Mesendoderm (in vitro differentiated cells): Measurements from ENCODE around the gene ITPRID1.

ENCODE experiments used
- DNase-seq: peaks from one replicate; pipeline ENCODE4 v3.0.0; 2013
- H2AK5ac ChIP-seq: 2 replicates; pipeline ENCODE4 v1.6.1; 2013; ENCODE audit warnings: low read length, inconsistent platforms
- H2BK120ac ChIP-seq: 2 replicates; pipeline ENCODE4 v1.6.1; 2013; ENCODE audit warnings: low read depth, mild to moderate bottlenecking, low read length, moderate library complexity, mixed read lengths
- H2BK15ac ChIP-seq: replicated peaks from 2 replicates; pipeline ENCODE4 v1.6.1; 2013; ENCODE audit warnings: low read depth, mild to moderate bottlenecking, moderate library complexity
- H2BK5ac ChIP-seq: 2 replicates; pipeline ENCODE4 v1.6.1; 2013; ENCODE audit warnings: low read length, inconsistent platforms
- H3K18ac ChIP-seq: 2 replicates; pipeline ENCODE4 v1.6.1; 2013; ENCODE audit warnings: mild to moderate bottlenecking, low read length, mixed read lengths
- H3K23ac ChIP-seq: one replicate; pipeline ENCODE4 v1.6.1; 2013; ENCODE audit warnings: low read length
- H3K27ac ChIP-seq: 2 replicates; pipeline ENCODE4 v1.5.1; 2013; ENCODE audit warnings: low read depth, mild to moderate bottlenecking, inconsistent platforms, low read length, moderate library complexity
- H3K27me3 ChIP-seq: 2 replicates; pipeline ENCODE4 v1.6.1; 2013; ENCODE audit warnings: low read length, control low read depth, mild to moderate bottlenecking, inconsistent platforms; ENCODE audit not compliant: insufficient read depth, poor library complexity
- H3K36me3 ChIP-seq: 2 replicates; pipeline ENCODE4 v1.6.1; 2013; ENCODE audit warnings: low read length, inconsistent platforms; ENCODE audit not compliant: control insufficient read depth, insufficient read depth
- H3K4ac ChIP-seq: one replicate; pipeline ENCODE4 v1.6.1; 2013; ENCODE audit warnings: low read depth, mild to moderate bottlenecking, low read length, moderate library complexity
- H3K4me1 ChIP-seq: 2 replicates; pipeline ENCODE4 v1.6.1; 2013; ENCODE audit warnings: low read depth, low read length, inconsistent platforms; ENCODE audit not compliant: control insufficient read depth
- H3K4me2 ChIP-seq: 2 replicates; pipeline ENCODE4 v1.6.1; 2013; ENCODE audit warnings: low read length
- H3K4me3 ChIP-seq: 2 replicates; pipeline ENCODE4 v1.5.1; 2013; ENCODE audit warnings: mild to moderate bottlenecking, low read length
- H3K56ac ChIP-seq: one replicate; pipeline ENCODE4 v1.6.1; 2013; ENCODE audit warnings: low read length
- H3K79me1 ChIP-seq: 2 replicates; pipeline ENCODE4 v1.6.1; 2013; ENCODE audit warnings: low read length, inconsistent platforms
- H3K79me2 ChIP-seq: 2 replicates; pipeline ENCODE4 v1.6.1; 2013; ENCODE audit warnings: mild to moderate bottlenecking, low read length; ENCODE audit not compliant: control insufficient read depth, insufficient read depth
- H3K9ac ChIP-seq: 2 replicates; pipeline ENCODE4 v1.6.1; 2013; ENCODE audit warnings: low read length, inconsistent platforms
- H4K5ac ChIP-seq: one replicate; pipeline ENCODE4 v1.6.1; 2013; ENCODE audit warnings: low read length
- H4K8ac ChIP-seq: one replicate; pipeline ENCODE4 v1.6.1; 2013; ENCODE audit warnings: low read depth, mild to moderate bottlenecking, control low read depth, low read length, moderate library complexity
- WGBS: extraction: QIAGEN DNeasy Blood & Tissue Kit; methylation state at CpG from one replicate; pipeline ENCODE4 v1.1.7; 2013; ENCODE audit warnings: low lambda C conversion rate, missing lambda C conversion rate; ENCODE audit not compliant: insufficient coverage; ENCODE audit errors: extremely low coverage; 5-methylcytosine and 5-hydroxymethylcytosine counted together

Gene ITPRID1

DNA sequence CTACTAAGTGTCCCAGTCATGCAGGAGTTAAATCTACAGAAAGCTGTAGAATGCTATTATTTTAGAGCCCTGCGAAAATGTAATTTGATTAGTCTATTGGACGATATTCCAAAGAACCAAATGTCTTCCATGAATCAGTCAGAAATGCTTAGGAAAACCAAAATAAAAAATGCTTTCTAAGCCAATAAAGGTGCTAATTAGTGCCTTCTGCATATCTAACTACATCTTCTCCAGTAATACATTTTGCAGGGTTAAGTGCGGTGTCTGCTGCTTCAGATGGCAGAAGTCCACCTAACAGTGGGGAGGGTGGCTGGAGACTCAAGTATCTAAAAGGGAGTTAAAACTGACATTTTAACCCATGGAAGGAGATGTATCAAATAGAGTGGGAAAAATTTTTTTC is 50.1 kb downstream of the ITPRID1 start:
- Histone ChIP-seq H3K36me3 (no peaks in the 10 kb centered on the region), H3K4me3 (no peak overlapping the region), H2AK5ac (no peak overlapping the region), H3K23ac (no peak overlapping the region), H3K4ac (no peak overlapping the region), H3K9ac (no peak overlapping the region), H3K79me1 (no peaks in the 10 kb centered on the region), H3K4me1 (peaks cover 2% of the 10 kb centered on the region), H2BK5ac (no peak overlapping the region), H3K79me2 (no peaks in the 10 kb centered on the region), H3K4me2 (no peak overlapping the region), H4K5ac (no peak overlapping the region), H3K56ac (no peak overlapping the region), H2BK15ac (no peak overlapping the region), H3K27me3 (no peaks in the 10 kb centered on the region), H4K8ac (no peak overlapping the region), H2BK120ac (no peak overlapping the region), H3K18ac (no peak overlapping the region), H3K27ac (no peak overlapping the region)
- no peak for DNase-seq
- no CpG with 5 or more reads among the region's 3 CpGs for WGBS

DNA sequence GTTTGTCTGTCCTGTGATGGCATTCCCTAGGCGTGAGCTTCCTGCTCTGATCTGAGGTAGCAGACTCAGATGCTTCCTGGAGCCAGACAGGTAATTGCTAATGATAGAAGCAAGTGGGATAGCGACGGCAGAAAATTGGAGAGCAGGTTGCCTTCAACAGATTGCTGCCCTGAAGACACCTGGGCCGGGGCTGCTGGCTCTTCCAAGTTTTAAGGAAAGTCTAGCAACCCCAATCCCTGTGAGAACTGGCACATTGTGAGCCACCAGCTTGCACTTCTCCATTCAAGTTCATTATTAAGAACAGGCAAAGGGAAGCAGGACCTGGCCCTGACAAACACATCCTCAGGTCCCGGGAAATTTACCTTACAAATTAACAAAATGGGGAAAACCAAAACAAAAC is 50.8 kb downstream of the ITPRID1 start:
- peak overlapping the region; percentile 65 for H3K4ac ChIP-seq
- H2BK5ac ChIP-seq: no peak overlapping the region
- no peaks in the 10 kb centered on the region for H3K79me1 ChIP-seq
- no peak overlapping the region for H3K23ac ChIP-seq
- H3K36me3 ChIP-seq: no peaks in the 10 kb centered on the region
- no peak overlapping the region for H3K9ac ChIP-seq
- no peak overlapping the region for H2BK15ac ChIP-seq
- DNase-seq: no peak
- no peak overlapping the region for H3K4me3 ChIP-seq
- no CpG with 5 or more reads among the region's 5 CpGs for WGBS
- no peak overlapping the region for H2BK120ac ChIP-seq
- no peaks in the 10 kb centered on the region for H3K79me2 ChIP-seq
- no peak overlapping the region for H3K27ac ChIP-seq
- no peak overlapping the region for H4K8ac ChIP-seq
- H3K4me2 ChIP-seq: no peak overlapping the region
- H2AK5ac ChIP-seq: no peak overlapping the region
- no peak overlapping the region for H3K18ac ChIP-seq
- no peak overlapping the region for H3K56ac ChIP-seq
- H3K4me1 ChIP-seq: peaks cover 2% of the 10 kb centered on the region
- H4K5ac ChIP-seq: no peak overlapping the region
- no peaks in the 10 kb centered on the region for H3K27me3 ChIP-seq

DNA sequence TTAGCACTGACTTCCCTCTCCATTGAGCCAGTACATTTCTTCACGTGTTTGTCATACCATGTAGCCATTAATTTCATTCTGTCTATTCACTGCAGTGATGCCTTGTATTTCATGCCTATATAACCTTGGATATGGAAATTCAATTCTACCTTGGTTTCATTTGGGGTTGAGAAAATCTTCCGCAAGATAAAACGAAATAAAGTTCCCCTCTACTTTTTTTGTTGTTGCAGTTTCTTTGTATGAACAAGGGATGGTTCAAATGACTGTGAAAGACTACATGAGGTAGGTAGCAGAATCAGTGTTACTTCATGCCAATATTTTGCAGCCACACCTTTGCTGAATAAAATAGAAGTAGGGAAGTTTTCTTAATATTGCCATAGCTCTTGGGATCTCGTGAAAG is 55.6 kb downstream of the ITPRID1 start:
- no peak overlapping the region for H3K27ac ChIP-seq
- H3K56ac ChIP-seq: no peak overlapping the region
- H2BK5ac ChIP-seq: no peak overlapping the region
- no peak overlapping the region for H2BK15ac ChIP-seq
- H3K36me3 ChIP-seq: no peaks in the 10 kb centered on the region
- no peak overlapping the region for H3K18ac ChIP-seq
- H3K4me2 ChIP-seq: no peak overlapping the region
- WGBS: no CpG with 5 or more reads among the region's 4 CpGs
- no peak overlapping the region for H4K5ac ChIP-seq
- H2BK120ac ChIP-seq: no peak overlapping the region
- H3K23ac ChIP-seq: no peak overlapping the region
- H2AK5ac ChIP-seq: no peak overlapping the region
- no peak overlapping the region for H3K4ac ChIP-seq
- no peaks in the 10 kb centered on the region for H3K79me2 ChIP-seq
- H3K79me1 ChIP-seq: no peaks in the 10 kb centered on the region
- no peak overlapping the region for H4K8ac ChIP-seq
- no peaks in the 10 kb centered on the region for H3K27me3 ChIP-seq
- no peak overlapping the region for H3K9ac ChIP-seq
- no peak overlapping the region for H3K4me3 ChIP-seq
- no peaks in the 10 kb centered on the region for H3K4me1 ChIP-seq
- DNase-seq: no peak

DNA sequence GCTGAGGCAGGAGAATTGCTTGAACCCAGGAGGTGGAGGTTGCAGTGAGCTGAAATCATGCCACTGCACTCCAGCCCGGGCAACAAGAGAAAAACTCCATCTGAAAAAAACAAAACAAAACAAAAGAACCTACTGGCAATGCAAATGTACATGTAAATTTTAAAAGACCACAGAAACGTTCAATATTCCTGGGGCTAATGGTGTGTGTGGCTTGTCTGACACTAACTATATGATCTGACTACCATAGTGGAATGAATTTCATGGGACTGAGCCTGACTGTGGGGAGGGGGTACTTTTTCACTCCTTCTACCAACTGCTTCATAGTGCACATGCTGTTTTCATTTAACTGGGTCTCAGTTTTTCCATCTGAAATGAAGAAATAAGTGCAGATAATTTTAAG is 69.6 kb downstream of the ITPRID1 start:
- Histone ChIP-seq H3K23ac (no peak overlapping the region), H3K27ac (no peak overlapping the region), H3K27me3 (no peaks in the 10 kb centered on the region), H2BK5ac (no peak overlapping the region), H3K4me3 (no peak overlapping the region), H2BK15ac (no peak overlapping the region), H3K18ac (no peak overlapping the region), H2AK5ac (no peak overlapping the region), H3K56ac (no peak overlapping the region), H3K79me1 (no peaks in the 10 kb centered on the region), H3K9ac (no peak overlapping the region), H3K4me1 (no peaks in the 10 kb centered on the region), H4K5ac (no peak overlapping the region), H2BK120ac (no peak overlapping the region), H3K36me3 (no peaks in the 10 kb centered on the region), H3K4me2 (no peak overlapping the region), H3K79me2 (no peaks in the 10 kb centered on the region), H3K4ac (no peak overlapping the region), H4K8ac (no peak overlapping the region)
- DNase-seq: no peak
- no CpG with 5 or more reads among the region's 2 CpGs for WGBS

DNA sequence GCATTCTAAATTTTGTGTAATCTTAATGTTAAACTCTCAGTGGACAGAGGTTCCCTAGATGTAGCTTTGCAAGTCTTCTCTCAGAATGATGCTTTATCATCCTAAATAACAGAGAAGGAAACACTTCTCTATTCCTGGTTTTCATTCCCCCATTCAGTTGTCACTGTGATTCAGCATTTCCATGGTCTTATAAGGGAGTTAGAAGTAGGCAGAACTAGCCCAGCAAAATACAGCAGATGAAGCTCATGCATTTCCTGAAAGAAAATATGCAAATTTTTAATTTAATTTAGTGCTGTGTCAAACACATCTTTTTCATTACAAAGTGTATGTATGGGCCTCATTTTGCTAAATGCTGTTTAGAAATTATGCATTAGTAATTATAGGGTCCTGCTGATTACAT is 70.1 kb downstream of the ITPRID1 start:
- Histone ChIP-seq H3K27ac (no peak overlapping the region), H3K56ac (no peak overlapping the region), H3K79me2 (no peaks in the 10 kb centered on the region), H3K4me2 (no peak overlapping the region), H3K4ac (no peak overlapping the region), H3K36me3 (no peaks in the 10 kb centered on the region), H3K9ac (no peak overlapping the region), H3K4me3 (no peak overlapping the region), H2BK5ac (no peak overlapping the region), H2AK5ac (no peak overlapping the region), H4K8ac (no peak overlapping the region), H3K18ac (no peak overlapping the region), H4K5ac (no peak overlapping the region), H2BK15ac (no peak overlapping the region), H3K27me3 (no peaks in the 10 kb centered on the region), H3K79me1 (no peaks in the 10 kb centered on the region), H3K23ac (no peak overlapping the region), H3K4me1 (no peaks in the 10 kb centered on the region), H2BK120ac (no peak overlapping the region)
- peak; percentile 40 for DNase-seq

DNA sequence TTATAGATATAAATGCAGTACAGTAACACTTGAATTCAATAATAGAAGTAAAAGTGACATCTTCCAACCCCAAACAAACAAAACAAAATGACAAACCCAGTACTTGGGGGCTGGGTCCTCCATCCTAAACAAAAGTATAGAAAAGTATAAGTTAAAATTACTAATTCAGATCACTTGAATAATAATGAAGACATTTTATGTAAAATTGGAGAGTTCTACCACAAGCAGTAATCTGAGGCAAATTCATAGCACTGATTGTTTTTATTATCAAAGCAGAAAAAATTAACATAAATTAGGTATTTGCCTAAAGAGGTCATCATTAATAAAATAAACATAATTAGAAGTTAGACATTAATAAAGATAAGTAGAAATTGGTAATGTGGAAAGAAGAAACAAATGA is 81.5 kb downstream of the ITPRID1 start:
- Histone ChIP-seq H4K5ac (no peak overlapping the region), H3K27ac (no peak overlapping the region), H2BK15ac (no peak overlapping the region), H3K36me3 (no peaks in the 10 kb centered on the region), H3K23ac (no peak overlapping the region), H3K79me1 (no peaks in the 10 kb centered on the region), H2AK5ac (no peak overlapping the region), H2BK5ac (no peak overlapping the region), H3K27me3 (no peaks in the 10 kb centered on the region), H3K4me3 (no peak overlapping the region), H3K56ac (no peak overlapping the region), H4K8ac (no peak overlapping the region), H3K9ac (no peak overlapping the region), H3K79me2 (no peaks in the 10 kb centered on the region), H3K18ac (no peak overlapping the region), H3K4me2 (no peak overlapping the region), H2BK120ac (no peak overlapping the region), H3K4me1 (no peaks in the 10 kb centered on the region), H3K4ac (no peak overlapping the region)
- DNase-seq: no peak
